Omental fat pad (tissue), 4 donors: ENCODE data around the gene NAV2. TPM values are rescaled to one million over a fixed set of nuclear protein-coding genes. Genes with fewer than 3 reads are reported as not detected.

Experiments
- ATAC-seq: fragments of 150-250 bp; one replicate; pipeline ENCODE4 v1.9.1; 2016; ENCODE audit warnings: mild to moderate bottlenecking, moderate library complexity; ENCODE audit not compliant: low FRiP score
- DNase-seq: peaks from one replicate; pipeline ENCODE4 v3.0.0-alpha.2; 2019; ENCODE audit warnings: low spot score
- total RNA-seq, 4 donors: library from RNA; depleted of rRNA; stranded (reverse); fragments of >200 nt; gene quantifications; one replicate each; pipeline ENCODE4 v1.1.0, GENCODE V29; 2016
- TF ChIP-seq, protein P1 (sequence below), 3 donors: fragments of 450-650 bp; IDR thresholded peaks; one replicate each; pipeline ENCODE4 v1.5.1; 2016 to 2017; ENCODE audit warnings: antibody characterized with exemption in 3 of 3, mild to moderate bottlenecking in 3 of 3, moderate library complexity in 2 of 3

Gene NAV2
- total RNA-seq, 4 donors from 2014 or later = 6.3 to 41.6 (median 13.0) TPM

DNA sequence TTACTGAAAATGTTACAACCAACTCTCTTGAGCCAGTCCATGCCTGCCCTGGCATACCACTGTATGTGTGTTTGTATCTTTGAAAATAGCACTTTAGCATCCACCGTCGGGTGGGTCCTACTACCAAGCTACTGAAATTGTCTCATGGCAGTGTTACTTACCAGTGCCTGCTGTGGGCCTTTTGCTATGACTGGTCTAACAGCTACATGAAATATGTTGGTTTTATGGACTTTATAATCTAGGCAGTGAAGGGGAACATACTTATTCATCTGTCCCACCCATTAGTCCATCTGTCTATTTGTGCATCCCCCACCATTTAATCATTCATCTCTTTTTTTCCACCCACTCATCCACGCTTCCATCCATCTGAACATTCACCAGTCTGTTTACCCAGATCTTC, 106.0 kb downstream of the NAV2 start:
- no peak for DNase-seq

DNA sequence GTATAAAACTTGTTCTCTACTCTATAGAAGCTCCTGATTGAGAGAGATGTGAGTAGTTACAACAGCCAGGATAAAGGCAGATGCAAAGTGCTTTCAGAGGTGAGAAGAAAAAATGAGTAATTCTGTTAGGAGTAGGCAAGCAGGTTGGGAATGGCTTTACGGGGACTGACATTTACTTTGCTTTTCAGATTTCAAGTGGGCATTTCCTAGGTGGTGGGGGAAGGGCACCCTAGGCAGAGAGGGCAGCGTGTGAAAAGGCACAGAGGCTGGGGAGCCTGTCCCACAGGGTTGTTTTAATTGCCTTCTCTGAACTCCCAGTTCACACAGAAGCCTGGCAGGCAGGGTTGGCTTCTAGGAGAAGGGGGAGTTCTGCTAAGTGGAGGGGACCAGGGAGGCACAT, 106.5 kb downstream of the NAV2 start:
- TF ChIP-seq, protein P1, sequence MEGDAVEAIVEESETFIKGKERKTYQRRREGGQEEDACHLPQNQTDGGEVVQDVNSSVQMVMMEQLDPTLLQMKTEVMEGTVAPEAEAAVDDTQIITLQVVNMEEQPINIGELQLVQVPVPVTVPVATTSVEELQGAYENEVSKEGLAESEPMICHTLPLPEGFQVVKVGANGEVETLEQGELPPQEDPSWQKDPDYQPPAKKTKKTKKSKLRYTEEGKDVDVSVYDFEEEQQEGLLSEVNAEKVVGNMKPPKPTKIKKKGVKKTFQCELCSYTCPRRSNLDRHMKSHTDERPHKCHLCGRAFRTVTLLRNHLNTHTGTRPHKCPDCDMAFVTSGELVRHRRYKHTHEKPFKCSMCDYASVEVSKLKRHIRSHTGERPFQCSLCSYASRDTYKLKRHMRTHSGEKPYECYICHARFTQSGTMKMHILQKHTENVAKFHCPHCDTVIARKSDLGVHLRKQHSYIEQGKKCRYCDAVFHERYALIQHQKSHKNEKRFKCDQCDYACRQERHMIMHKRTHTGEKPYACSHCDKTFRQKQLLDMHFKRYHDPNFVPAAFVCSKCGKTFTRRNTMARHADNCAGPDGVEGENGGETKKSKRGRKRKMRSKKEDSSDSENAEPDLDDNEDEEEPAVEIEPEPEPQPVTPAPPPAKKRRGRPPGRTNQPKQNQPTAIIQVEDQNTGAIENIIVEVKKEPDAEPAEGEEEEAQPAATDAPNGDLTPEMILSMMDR (IDR thresholded peaks at IDR 0.05) = no peak
- ATAC-seq (no peak), DNase-seq (no peak)

More for the DNA sequence above, 106.0 kb downstream of the NAV2 start:
- TF ChIP-seq, protein P1 (IDR thresholded peaks at IDR 0.05) = no peak
- ATAC-seq = no peak

DNA sequence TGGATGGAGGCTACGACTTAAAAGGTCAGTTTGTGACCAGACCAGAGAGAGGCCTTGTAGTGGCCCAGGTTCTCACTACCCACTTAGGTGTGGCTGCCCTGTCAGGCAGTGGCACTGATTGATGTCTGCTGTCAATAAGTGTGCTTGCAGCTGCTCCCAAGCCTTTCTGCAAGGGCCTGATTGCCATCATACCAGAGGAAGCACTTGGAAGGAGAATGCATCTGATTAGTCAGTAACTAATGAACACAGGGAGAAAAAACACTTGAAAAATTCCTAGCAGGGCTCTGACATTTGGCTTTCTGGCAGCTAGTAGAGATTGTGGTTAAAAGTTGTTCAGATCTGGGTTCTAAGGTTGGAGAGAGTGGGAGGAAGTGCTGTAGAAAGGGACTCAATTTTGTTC, 107.5 kb downstream of the NAV2 start:
- ATAC-seq (no peak), DNase-seq (no peak)
- TF ChIP-seq, protein P1 (IDR thresholded peaks at IDR 0.05) = no peak

DNA sequence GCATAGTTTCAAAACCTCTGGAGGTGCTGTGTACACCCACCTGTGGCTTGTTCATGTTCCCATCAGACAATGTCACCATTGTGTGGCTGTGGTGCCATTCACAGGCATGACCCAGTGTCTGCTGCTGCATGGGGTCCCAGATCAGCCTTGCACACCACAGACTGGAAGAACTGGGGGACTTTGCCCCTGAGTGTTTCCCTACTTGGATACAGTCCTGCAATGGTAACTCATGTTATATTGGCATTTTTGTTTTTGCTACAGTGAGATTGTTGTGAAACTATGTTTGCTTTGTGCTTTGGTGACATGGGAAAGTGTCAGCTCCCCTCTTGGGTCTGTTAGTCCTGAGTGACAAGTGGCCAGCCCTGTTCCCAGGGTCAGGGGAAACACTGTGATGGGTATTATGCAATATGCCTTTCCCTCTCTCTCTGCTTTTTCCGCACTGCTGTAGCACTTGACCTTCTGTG, 108.8 kb downstream of the NAV2 start:
- ATAC-seq = no peak
- TF ChIP-seq, protein P1 (IDR thresholded peaks at IDR 0.05) = no peak

DNA sequence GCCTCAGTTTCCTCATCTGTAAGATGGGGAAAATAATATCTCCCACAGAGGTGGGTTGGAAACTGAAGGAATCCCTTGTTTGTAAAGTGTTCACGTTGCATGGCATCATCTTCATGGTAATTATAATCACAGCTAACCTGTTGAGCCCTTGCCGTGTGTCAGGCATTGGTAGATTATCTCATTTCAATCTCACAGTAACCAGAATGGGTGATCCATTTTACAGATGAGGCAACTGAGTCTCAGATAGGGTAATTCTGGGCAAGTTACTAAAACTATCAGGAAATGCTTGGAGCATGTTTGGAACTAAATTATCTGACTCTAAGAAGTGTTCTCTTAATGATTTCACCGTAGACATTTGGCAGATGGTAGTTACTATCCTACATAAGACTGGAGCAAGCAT, 109.4 kb downstream of the NAV2 start:
- DNase-seq = no peak
- ATAC-seq = no peak
- TF ChIP-seq, protein P1 (IDR thresholded peaks at IDR 0.05) = no peak

More for the DNA sequence above, 108.8 kb downstream of the NAV2 start:
- no peak for DNase-seq

- DNase-seq = no peak
- TF ChIP-seq, protein P1 (IDR thresholded peaks at IDR 0.05) = no peak
- ATAC-seq = no peak
These were observed 109.9 kb downstream of the NAV2 start for GRCh38 chr11:19822531-19822930.

DNA sequence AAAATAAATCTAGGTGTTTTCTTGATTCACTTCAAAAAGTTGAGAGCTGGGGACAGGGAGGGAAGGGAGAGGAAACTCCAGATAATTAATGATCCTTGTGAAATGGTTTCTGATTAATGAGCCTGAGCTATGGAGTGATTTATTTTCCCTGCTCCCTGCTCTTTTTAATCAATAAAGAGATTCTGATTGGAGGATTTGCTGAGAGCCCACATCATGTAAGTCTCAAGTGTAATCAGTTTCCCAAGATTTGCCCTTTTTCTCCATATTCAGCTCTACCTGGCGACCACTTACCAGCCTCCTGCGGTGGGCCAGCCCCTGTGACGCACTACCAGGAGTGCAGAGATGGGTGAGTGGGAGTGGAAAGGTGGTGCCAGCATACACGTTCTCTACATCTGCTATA, 114.0 kb downstream of the NAV2 start:
- TF ChIP-seq, protein P1 (IDR thresholded peaks at IDR 0.05) = no peak
- DNase-seq (no peak), ATAC-seq (no peak)
